ENCODE results near the gene ESRRB. TPM values are rescaled to one million over a fixed set of nuclear protein-coding genes. Genes with fewer than 3 reads are reported as not detected.

ESRRB gene
- total RNA-seq, 1 donor: not detected

DNA sequence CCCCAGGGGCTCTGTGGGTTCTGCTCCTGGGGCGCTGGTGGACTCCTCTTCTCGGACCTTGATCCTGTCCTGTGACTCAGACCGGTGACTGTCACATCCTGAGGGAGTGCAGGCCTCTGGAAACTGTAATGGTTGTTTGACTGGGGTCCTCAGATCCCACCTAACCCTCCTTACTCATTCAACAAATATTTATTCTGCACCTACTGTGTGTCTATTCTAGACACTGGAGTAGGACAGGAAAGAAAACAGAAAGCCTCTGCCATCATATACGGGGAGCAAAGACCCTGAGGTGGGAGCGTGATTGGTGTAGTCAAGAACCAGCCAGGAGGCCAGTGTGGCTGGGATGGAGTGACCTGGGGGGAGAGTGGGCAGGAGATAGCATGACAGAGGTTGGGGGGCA, 47.6 kb downstream of the ESRRB start:
- DNase-seq (ENCODE audit: low read depth): no peak
- no peak overlapping the region for H3K4me3 ChIP-seq (ENCODE audit: low read depth, low read length)
- TF ChIP-seq, protein P1, sequence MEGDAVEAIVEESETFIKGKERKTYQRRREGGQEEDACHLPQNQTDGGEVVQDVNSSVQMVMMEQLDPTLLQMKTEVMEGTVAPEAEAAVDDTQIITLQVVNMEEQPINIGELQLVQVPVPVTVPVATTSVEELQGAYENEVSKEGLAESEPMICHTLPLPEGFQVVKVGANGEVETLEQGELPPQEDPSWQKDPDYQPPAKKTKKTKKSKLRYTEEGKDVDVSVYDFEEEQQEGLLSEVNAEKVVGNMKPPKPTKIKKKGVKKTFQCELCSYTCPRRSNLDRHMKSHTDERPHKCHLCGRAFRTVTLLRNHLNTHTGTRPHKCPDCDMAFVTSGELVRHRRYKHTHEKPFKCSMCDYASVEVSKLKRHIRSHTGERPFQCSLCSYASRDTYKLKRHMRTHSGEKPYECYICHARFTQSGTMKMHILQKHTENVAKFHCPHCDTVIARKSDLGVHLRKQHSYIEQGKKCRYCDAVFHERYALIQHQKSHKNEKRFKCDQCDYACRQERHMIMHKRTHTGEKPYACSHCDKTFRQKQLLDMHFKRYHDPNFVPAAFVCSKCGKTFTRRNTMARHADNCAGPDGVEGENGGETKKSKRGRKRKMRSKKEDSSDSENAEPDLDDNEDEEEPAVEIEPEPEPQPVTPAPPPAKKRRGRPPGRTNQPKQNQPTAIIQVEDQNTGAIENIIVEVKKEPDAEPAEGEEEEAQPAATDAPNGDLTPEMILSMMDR (IDR thresholded peaks at IDR 0.05; ENCODE audit: insufficient read depth, low read length): no peak

DNA sequence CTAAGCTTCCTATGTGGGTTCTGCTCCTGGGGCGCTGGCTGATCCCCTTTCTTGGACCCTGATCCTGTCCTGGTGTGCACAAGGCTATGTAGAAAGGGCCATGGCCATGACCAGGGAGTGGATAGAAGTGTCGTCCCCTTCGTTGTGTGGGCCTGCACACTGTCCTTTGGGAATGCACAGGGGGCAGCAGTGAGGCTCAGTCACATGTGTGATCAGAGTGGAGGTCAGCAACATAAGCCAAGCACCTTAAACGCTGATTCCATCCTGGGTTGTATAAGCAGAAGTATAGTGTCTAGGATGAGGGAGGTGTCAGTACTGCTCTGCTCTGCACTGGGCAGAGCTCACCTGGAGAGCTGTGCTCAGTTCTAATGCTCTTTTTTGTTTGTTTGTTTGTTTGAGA, 48.4 kb downstream of the ESRRB start:
- no peak for DNase-seq (ENCODE audit: low read depth)
- TF ChIP-seq, protein P1 (IDR thresholded peaks at IDR 0.05; ENCODE audit: insufficient read depth, low read length): no peak
- H3K4me3 ChIP-seq (ENCODE audit: low read depth, low read length): no peak overlapping the region

DNA sequence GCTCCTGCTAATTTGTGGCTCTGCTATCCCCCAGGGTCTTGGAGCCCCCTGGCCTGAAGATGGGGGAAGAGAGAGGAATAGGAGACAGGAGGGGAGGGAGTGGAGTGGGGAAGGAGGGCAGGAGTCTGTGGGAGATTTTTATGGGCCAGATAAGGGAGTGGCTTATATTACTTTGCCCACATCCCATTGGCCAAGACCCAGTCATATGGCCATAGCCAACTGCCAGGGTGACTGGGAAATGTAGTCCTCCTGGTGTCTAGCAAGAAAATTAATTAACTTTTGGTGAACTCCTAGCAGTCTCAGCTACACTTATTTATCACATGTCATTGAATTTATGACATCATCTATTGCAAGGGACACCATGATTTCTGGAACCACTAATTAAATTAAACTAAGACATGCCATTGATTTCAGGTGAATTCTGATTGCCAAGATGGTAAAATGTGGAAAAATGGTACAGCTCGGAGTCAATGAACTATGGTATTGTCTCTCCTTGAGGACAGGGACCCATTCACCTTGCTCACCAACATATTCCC, 50.3 kb downstream of the ESRRB start:
- DNase-seq (ENCODE audit: low read depth): no peak
- TF ChIP-seq, protein P1 (IDR thresholded peaks at IDR 0.05; ENCODE audit: insufficient read depth, low read length): no peak
- no peak overlapping the region for H3K4me3 ChIP-seq (ENCODE audit: low read depth, low read length)

DNA sequence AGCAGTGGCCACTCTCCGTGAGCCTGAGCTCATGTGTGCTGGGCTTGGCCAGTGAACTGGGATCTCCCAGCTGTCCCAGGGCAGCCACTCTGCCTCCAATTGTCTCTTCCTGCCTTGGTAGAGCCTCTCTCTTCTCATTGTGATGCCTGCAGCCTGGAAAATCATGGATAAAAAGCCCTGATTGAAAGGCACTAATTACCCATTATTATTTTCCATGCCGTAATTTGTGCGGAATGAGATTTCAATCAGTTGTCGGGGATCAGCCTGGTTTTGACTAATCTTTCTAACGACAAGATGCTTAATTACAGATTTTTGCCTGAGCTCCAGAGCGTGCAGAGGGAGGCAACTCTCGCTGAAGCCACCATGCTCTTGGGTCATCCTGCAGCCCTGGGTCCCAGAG, 52.7 kb downstream of the ESRRB start:
- no peak overlapping the region for H3K4me3 ChIP-seq (ENCODE audit: low read depth, low read length)
- TF ChIP-seq, protein P1 (IDR thresholded peaks at IDR 0.05; ENCODE audit: insufficient read depth, low read length): no peak
- DNase-seq (ENCODE audit: low read depth): no peak

DNA sequence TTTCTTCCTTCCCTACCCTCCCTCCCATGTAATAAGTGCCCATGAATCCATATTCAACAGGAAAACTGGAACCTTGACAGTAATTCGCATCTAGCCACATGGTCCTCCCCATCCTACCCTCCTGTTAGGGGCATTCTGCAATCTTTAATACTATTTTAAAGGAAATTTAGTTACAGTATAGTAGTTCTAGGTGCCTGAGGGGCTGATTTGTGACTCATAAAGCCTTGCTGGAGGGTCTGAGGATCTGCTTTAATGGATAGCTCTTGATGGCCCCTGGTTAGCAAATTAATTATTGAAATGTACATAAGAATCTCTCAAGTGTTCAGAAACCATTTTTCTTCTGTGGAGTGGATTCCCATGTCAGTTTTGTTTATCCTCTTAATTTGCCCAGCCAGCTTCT, 54.1 kb downstream of the ESRRB start:
- no peak for DNase-seq (ENCODE audit: low read depth)
- TF ChIP-seq, protein P1 (IDR thresholded peaks at IDR 0.05; ENCODE audit: insufficient read depth, low read length): no peak
- no peak overlapping the region for H3K4me3 ChIP-seq (ENCODE audit: low read depth, low read length)

DNA sequence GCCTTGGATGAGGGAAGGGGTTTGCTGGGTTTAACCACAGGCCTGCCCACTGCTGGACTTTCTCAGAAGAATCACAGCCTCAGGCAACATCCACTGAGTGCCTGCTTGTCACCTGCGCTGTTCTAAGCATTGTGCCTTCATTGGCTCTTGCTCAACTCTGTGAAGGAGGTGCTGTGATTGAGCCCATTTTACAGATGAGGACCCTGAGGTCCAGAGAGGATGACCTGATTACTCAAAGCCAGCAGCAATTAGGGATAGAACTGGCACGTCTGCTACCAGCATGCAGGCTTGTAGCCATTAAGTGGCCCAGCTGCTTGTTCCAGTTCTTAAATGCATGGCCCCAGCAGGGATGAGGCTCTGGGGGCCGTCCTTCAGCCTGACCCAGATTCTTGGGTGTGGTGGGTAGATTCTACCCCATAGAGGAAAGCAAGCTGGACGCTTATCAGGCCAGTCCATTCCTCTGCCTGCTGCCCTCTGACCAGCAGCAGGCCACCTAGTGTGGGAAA, 54.6 kb downstream of the ESRRB start:
- TF ChIP-seq, protein P1 (IDR thresholded peaks at IDR 0.05; ENCODE audit: insufficient read depth, low read length): no peak
- no peak overlapping the region for H3K4me3 ChIP-seq (ENCODE audit: low read depth, low read length)
- no peak for DNase-seq (ENCODE audit: low read depth)

DNA sequence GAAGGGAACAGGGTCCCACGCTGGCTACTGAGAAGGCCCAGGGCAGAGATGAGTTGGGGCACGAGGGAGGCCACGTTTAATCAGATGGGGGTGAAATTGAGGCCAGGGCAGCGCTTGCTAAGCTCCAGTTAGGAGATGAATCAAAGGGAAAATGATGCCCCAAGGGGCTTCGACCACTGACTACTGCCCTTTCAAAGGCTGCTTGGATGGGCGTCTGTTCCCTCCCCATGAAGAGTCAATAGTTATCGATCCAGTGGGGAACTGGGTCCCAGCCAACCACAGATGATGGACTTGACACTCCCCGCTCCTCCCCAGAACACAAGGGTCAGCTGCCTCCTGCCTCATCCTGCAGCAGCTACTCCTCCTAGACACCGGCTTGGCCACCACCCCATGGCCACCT, 55.6 kb downstream of the ESRRB start:
- DNase-seq (ENCODE audit: low read depth): no peak
- TF ChIP-seq, protein P1 (IDR thresholded peaks at IDR 0.05; ENCODE audit: insufficient read depth, low read length): no peak
- no peak overlapping the region for H3K4me3 ChIP-seq (ENCODE audit: low read depth, low read length)

All from fibroblast of the aortic adventitia (primary cell).